Measurements from ENCODE around the gene RBM38.

Gene RBM38

GRCh38 chr20:57438552-57438951 lies 47.4 kb downstream of the RBM38 start:
- Histone ChIP-seq H3K27ac (ENCODE audit: low read length) (no peak overlapping the region), H3K9me3 (replicated peaks; ENCODE audit: insufficient read depth, low read length) (no peaks in the 10 kb centered on the region), H2AFZ (ENCODE audit: low read length) (no peak overlapping the region), H4K20me1 (ENCODE audit: insufficient read depth, low read length) (no peaks in the 10 kb centered on the region), H3K79me2 (ENCODE audit: low read length) (no peaks in the 10 kb centered on the region), H3F3A (ENCODE audit: insufficient read depth, low read length) (no peaks in the 10 kb centered on the region), H3K9me2 (replicated peaks; ENCODE audit: insufficient read depth, low read length) (no peaks in the 10 kb centered on the region), H3K9ac (ENCODE audit: low read length) (no peak overlapping the region), H3K27me3 (replicated peaks; ENCODE audit: insufficient read depth, low read length) (no peaks in the 10 kb centered on the region), H3K36me3 (replicated peaks; ENCODE audit: insufficient read depth, low read length) (no peaks in the 10 kb centered on the region), H3K4me3 (ENCODE audit: low read length) (no peak overlapping the region), H3K4me1 (ENCODE audit: low read length) (peaks cover 17% of the 10 kb centered on the region), H3K4me2 (ENCODE audit: low read depth, low read length) (no peak overlapping the region)
- no peak for DNase-seq
- TF ChIP-seq CTCF (IDR thresholded peaks at IDR 0.05; ENCODE audit: low read length) = no peak

GRCh38 chr20:57439432-57439831 lies 48.2 kb downstream of the RBM38 start:
- Histone ChIP-seq H3F3A (ENCODE audit: insufficient read depth, low read length) (no peaks in the 10 kb centered on the region), H3K27me3 (replicated peaks; ENCODE audit: insufficient read depth, low read length) (no peaks in the 10 kb centered on the region), H3K9ac (ENCODE audit: low read length) (no peak overlapping the region), H3K9me2 (replicated peaks; ENCODE audit: insufficient read depth, low read length) (no peaks in the 10 kb centered on the region), H3K4me3 (ENCODE audit: low read length) (no peak overlapping the region), H2AFZ (ENCODE audit: low read length) (no peak overlapping the region), H3K36me3 (replicated peaks; ENCODE audit: insufficient read depth, low read length) (no peaks in the 10 kb centered on the region), H3K27ac (ENCODE audit: low read length) (no peak overlapping the region), H3K9me3 (replicated peaks; ENCODE audit: insufficient read depth, low read length) (no peaks in the 10 kb centered on the region), H4K20me1 (ENCODE audit: insufficient read depth, low read length) (no peaks in the 10 kb centered on the region), H3K4me1 (ENCODE audit: low read length) (peaks cover 10% of the 10 kb centered on the region; the same call in 1 of the 2 replicates), H3K79me2 (ENCODE audit: low read length) (no peaks in the 10 kb centered on the region), H3K4me2 (ENCODE audit: low read depth, low read length) (no peak overlapping the region)
- no peak for TF ChIP-seq EZH2 (optimal IDR thresholded peaks at IDR 0.05; ENCODE audit: low read depth, low read length)
- no peak for TF ChIP-seq CTCF (IDR thresholded peaks at IDR 0.05; ENCODE audit: low read length)
- no peak for TF ChIP-seq EZH2phosphoT487 (IDR thresholded peaks at IDR 0.05; ENCODE audit: low read length)
- DNase-seq = no peak

GRCh38 chr20:57439993-57440392 lies 48.8 kb downstream of the RBM38 start:
- no peak overlapping the region for H3K4me3 ChIP-seq (ENCODE audit: low read length)
- no peak overlapping the region for H2AFZ ChIP-seq (ENCODE audit: low read length)
- no peaks in the 10 kb centered on the region for H3K9me3 ChIP-seq (replicated peaks; ENCODE audit: insufficient read depth, low read length)
- no peak overlapping the region for H3K4me2 ChIP-seq (ENCODE audit: low read depth, low read length)
- H3F3A ChIP-seq (ENCODE audit: insufficient read depth, low read length) = no peaks in the 10 kb centered on the region
- no peaks in the 10 kb centered on the region for H3K9me2 ChIP-seq (replicated peaks; ENCODE audit: insufficient read depth, low read length)
- H3K79me2 ChIP-seq (ENCODE audit: low read length) = no peaks in the 10 kb centered on the region
- H3K9ac ChIP-seq (ENCODE audit: low read length) = no peak overlapping the region
- H3K4me1 ChIP-seq (ENCODE audit: low read length) = peaks cover 5% of the 10 kb centered on the region; the same call in 1 of the 2 replicates
- H3K36me3 ChIP-seq (replicated peaks; ENCODE audit: insufficient read depth, low read length) = no peaks in the 10 kb centered on the region
- no peak for DNase-seq
- H3K27me3 ChIP-seq (replicated peaks; ENCODE audit: insufficient read depth, low read length) = no peaks in the 10 kb centered on the region
- no peak for TF ChIP-seq EZH2 (optimal IDR thresholded peaks at IDR 0.05; ENCODE audit: low read depth, low read length)
- TF ChIP-seq EZH2phosphoT487 (IDR thresholded peaks at IDR 0.05; ENCODE audit: low read length) = no peak
- no peak for TF ChIP-seq CTCF (IDR thresholded peaks at IDR 0.05; ENCODE audit: low read length)
- H4K20me1 ChIP-seq (ENCODE audit: insufficient read depth, low read length) = no peaks in the 10 kb centered on the region
- H3K27ac ChIP-seq (ENCODE audit: low read length) = no peak overlapping the region
